HCT116 (cell line): ENCODE results near the gene ASPG. TPM values are rescaled to one million over a fixed set of nuclear protein-coding genes. Genes with fewer than 3 reads are reported as not detected.

Source experiments
- ATAC-seq: fragments of 200-7000 bp; cut with Tn5 transposase; 2 replicates; pipeline ENCODE4 v1.9.1; 2020; ENCODE audit warnings: mild to moderate bottlenecking, moderate library complexity
- BruUV-seq: library from RNA; stranded (reverse); fragments of 400-500 nt; replicated peaks from 2 replicates; lab custom pipeline; 2021; lab: Mats Ljungman, UMichigan
- CTCF ChIA-PET: fragments of 300-600 bp; sonication (Branson Sonifier 250); formaldehyde crosslinking; loops from one replicate; lab custom pipeline; 2021; ENCODE audit warnings: antibody characterized with exemption; lab: Charles Lee
- POLR2A ChIA-PET: fragments of 300-600, 350-600 bp; sonication (Branson Sonifier 250); formaldehyde crosslinking; loops from one replicate; lab custom pipeline; 2021; ENCODE audit warnings: antibody characterized with exemption; lab: Charles Lee
- RAD21 ChIA-PET, 2 experiments: fragments of 300-600 bp; sonication (Branson Sonifier 250); formaldehyde crosslinking; loops; one replicate each; lab custom pipeline; 2023; ENCODE audit warnings: low total read pairs in 2 of 2; ENCODE audit not compliant: uncharacterized antibody in 2 of 2, unreplicated experiment in 2 of 2, low non-redundant PET in 1 of 2; lab: Charles Lee
- DNase-seq: peaks from one replicate; pipeline ENCODE4 v3.0.0-alpha.2; 2010; ENCODE audit warnings: low read depth, low spot score
- H2AFZ ChIP-seq: fragments of 200-600 bp; shearing (Covaris generic), sonication (generic); 2 replicates; pipeline ENCODE4 v1.6.1; 2017; ENCODE audit warnings: low read depth, mixed run types, mixed read lengths, antibody characterized with exemption, low read length; ENCODE audit not compliant: poor library complexity, severe bottlenecking
- H3K27ac ChIP-seq: 2 replicates; pipeline ENCODE4 v1.5.1; 2012; ENCODE audit warnings: low read depth, low read length
- H3K27me3 ChIP-seq: fragments of 200-600 bp; sonication (generic); 2 replicates; pipeline ENCODE4 v1.6.1; 2016; ENCODE audit warnings: mixed run types, low read length, mixed read lengths; ENCODE audit not compliant: insufficient read depth
- H3K36me3 ChIP-seq, 2 experiments: fragments of 200-500 bp in 1 of 2; fragments of 200-600 bp in 1 of 2; sonication (Bioruptor generic) in 1 of 2; sonication (generic) in 1 of 2; 2 replicates each; pipeline versions ENCODE4 v1.5.1 to v1.6.1; 2014 to 2016; ENCODE audit warnings: low read length in 2 of 2, inconsistent platforms in 1 of 2, mixed read lengths in 1 of 2, mixed run types in 1 of 2; ENCODE audit not compliant: insufficient read depth in 2 of 2, control insufficient read depth in 1 of 2
- H3K4me1 ChIP-seq, 2 experiments: fragments of 200-600 bp in 1 of 2; sonication (generic) in 1 of 2; 2 replicates each; pipeline versions ENCODE4 v1.5.1 to v1.6.1; 2012 to 2017; ENCODE audit warnings: low read length in 2 of 2, inconsistent platforms in 1 of 2, mild to moderate bottlenecking in 1 of 2, mixed read lengths in 1 of 2, mixed run types in 1 of 2, moderate library complexity in 1 of 2; ENCODE audit not compliant: insufficient read depth in 2 of 2, control insufficient read depth in 1 of 2
- H3K4me2 ChIP-seq: fragments of 200-600 bp; sonication (generic); 2 replicates; pipeline ENCODE4 v1.6.1; 2017; ENCODE audit warnings: mixed run types, low read length, mixed read lengths
- H3K4me3 ChIP-seq, 2 experiments: fragments of 200-600 bp in 1 of 2; sonication (generic) in 1 of 2; replicated peaks in 1 of 2; 2 replicates each; pipeline ENCODE4 v1.5.1; 2011 to 2016; ENCODE audit warnings: low read length in 2 of 2, control low read depth in 1 of 2, low read depth in 1 of 2, mild to moderate bottlenecking in 1 of 2, mixed read lengths in 1 of 2, mixed run types in 1 of 2
- H3K79me2 ChIP-seq: fragments of 200-600 bp; sonication (generic); 2 replicates; pipeline ENCODE4 v1.6.1; 2017; ENCODE audit warnings: mild to moderate bottlenecking, mixed run types, low read length, moderate library complexity, mixed read lengths; ENCODE audit not compliant: insufficient read depth
- H3K9ac ChIP-seq: fragments of 200-600 bp; sonication (generic); 2 replicates; pipeline ENCODE4 v1.6.1; 2016; ENCODE audit warnings: low read length, mixed read lengths
- H3K9me2 ChIP-seq: fragments of 200-600 bp; sonication (generic), shearing (Covaris generic); 2 replicates; pipeline ENCODE4 v1.6.1; 2017; ENCODE audit warnings: mixed run types, mild to moderate bottlenecking, moderate library complexity; ENCODE audit not compliant: insufficient read depth
- H3K9me3 ChIP-seq, 2 experiments: fragments of 200-500 bp in 1 of 2; fragments of 200-600 bp in 1 of 2; sonication (Bioruptor generic) in 1 of 2; sonication (generic) in 1 of 2; 2 replicates each; pipeline ENCODE4 v1.6.1; 2014 to 2017; ENCODE audit warnings: low read length in 2 of 2, mixed read lengths in 2 of 2, inconsistent platforms in 1 of 2, low read depth in 1 of 2, mild to moderate bottlenecking in 1 of 2, mixed run types in 1 of 2, moderate library complexity in 1 of 2; ENCODE audit not compliant: control insufficient read depth in 1 of 2, insufficient read depth in 1 of 2
- H4K20me1 ChIP-seq: fragments of 200-600 bp; sonication (generic), shearing (Covaris generic); 2 replicates; pipeline ENCODE4 v1.6.1; 2017; ENCODE audit warnings: mixed run types, mild to moderate bottlenecking, moderate library complexity; ENCODE audit not compliant: insufficient read depth
- CEBPB ChIP-seq: IDR thresholded peaks from 2 replicates; pipeline ENCODE4 v1.6.1; 2012; ENCODE audit warnings: low read depth
- CTCF ChIP-seq, 3 experiments: fragments of 200-600 bp in 1 of 3; sonication (generic) in 1 of 3; IDR thresholded peaks in 2 of 3; conservative IDR thresholded peaks in 1 of 3; 2 replicates each; pipeline ENCODE4 v1.5.1; 2012 to 2017; ENCODE audit warnings: low read depth in 2 of 3, low read length in 2 of 3, antibody characterized with exemption in 1 of 3, borderline replicate concordance in 1 of 3, control low read depth in 1 of 3, mild to moderate bottlenecking in 1 of 3, mixed read lengths in 1 of 3, mixed run types in 1 of 3, moderate library complexity in 1 of 3; ENCODE audit not compliant: insufficient read depth in 1 of 3
- ELF1 ChIP-seq: IDR thresholded peaks from 2 replicates; pipeline ENCODE4 v1.6.1; 2012; ENCODE audit warnings: low read depth, borderline replicate concordance
- EZH2 ChIP-seq: fragments of 200-600 bp; sonication (generic); IDR thresholded peaks from 2 replicates; pipeline ENCODE4 v1.6.1; 2017; ENCODE audit warnings: antibody characterized with exemption, mixed run types
- MAX ChIP-seq: IDR thresholded peaks from 2 replicates; pipeline ENCODE4 v1.6.1; 2012
- RAD21 ChIP-seq: IDR thresholded peaks from 2 replicates; pipeline ENCODE4 v1.6.1; 2012; ENCODE audit warnings: low read depth, mild to moderate bottlenecking
- TCF7L2 ChIP-seq: IDR thresholded peaks from 2 replicates; pipeline ENCODE4 v1.7.0; 2011; ENCODE audit warnings: borderline replicate concordance, inconsistent platforms; ENCODE audit not compliant: insufficient read depth, insufficient read length; ENCODE audit errors: extremely low read depth
- ZBTB33 ChIP-seq: IDR thresholded peaks from 2 replicates; pipeline ENCODE4 v1.6.1; 2011; ENCODE audit warnings: mild to moderate bottlenecking, low read length, moderate library complexity; ENCODE audit not compliant: insufficient replicate concordance; ENCODE audit errors: extremely low read depth
- intact Hi-C: fragments of 100-400 bp; cut with micrococcal nuclease; formaldehyde crosslinking; loops from 2 replicates; pipeline ENCODE4 v1.10.0; 2022
- total RNA-seq: library from RNA; stranded (reverse); gene quantifications from one replicate; pipeline ENCODE4 v1.2.1, GENCODE V29; 2021; ENCODE audit not compliant: unreplicated experiment

Gene ASPG
- total RNA-seq, 1 experiment from 2014 or later: not detected

- Histone ChIP-seq H3K4me2 (peak overlapping the region; percentile 99), H3K27me3 (no peaks in the 10 kb centered on the region), H3K9me2 (no peaks in the 10 kb centered on the region), H4K20me1 (no peaks in the 10 kb centered on the region), H3K79me2 (peaks cover 13% of the 10 kb centered on the region; the same call in 1 of the 2 replicates), H2AFZ (peak overlapping the region; percentile 88), H3K4me1 (peaks cover 10 to 29% of the 10 kb centered on the region in 2 experiments; a peak in 3 of 4 replicates), H3K4me3 (peak overlapping the region; percentile 71 to 81), H3K9ac (peak overlapping the region; percentile 78), H3K9me3 (no peaks in the 10 kb centered on the region), H3K27ac (peak overlapping the region; percentile 86; the same call in 1 of the 2 replicates), H3K36me3 (no peaks in the 10 kb centered on the region)
- BruUV-seq: no TSS peak
- peak; percentile 92 for TF ChIP-seq MAX
- TF ChIP-seq CTCF (IDR thresholded peaks at IDR 0.05 in 2 of 3, conservative IDR thresholded peaks at IDR 0.05 in 1 of 3; ENCODE audit: borderline replicate concordance in 1 of 3, insufficient read depth in 1 of 3, low read depth in 2 of 3, low read length in 2 of 3): peak; percentile 70 to 89 (median 76)
- TF ChIP-seq TCF7L2: peak; percentile 24
- no peak for TF ChIP-seq CEBPB
- peak; percentile 93 for TF ChIP-seq RAD21
- no peak for TF ChIP-seq ELF1
- no peak for TF ChIP-seq ZBTB33
- no peak for TF ChIP-seq EZH2
- POLR2A ChIA-PET: interaction anchor here (1.0 kb wide), 1 partner anchor 528 kb away, joined by 3 read pairs; no protein-coding TSS in a partner anchor
- peak; percentile 76 for ATAC-seq
- intact Hi-C loops: loop anchor here (1.0 to 10.0 kb wide), 5 partner anchors 157 to 503 kb away; no protein-coding TSS in a partner anchor
- RAD21 ChIA-PET: interaction anchor here (0.7 to 1.0 kb wide), 4 partner anchors 60 to 427 kb away, joined by 3 to 6 read pairs (median 4); no protein-coding TSS in a partner anchor
- no peak for DNase-seq
- CTCF ChIA-PET: interaction anchor here (0.6 to 1.1 kb wide), 11 partner anchors 17 to 1031 kb away, joined by 3 to 23 read pairs (median 3); partner anchors contain the start of gene JAG2
Measured at GRCh38 chr14:104137297-104138097, 52.0 kb downstream of the ASPG start.
